Endodermal cell (in vitro differentiated cells): ENCODE data around the gene RIOK3. TPM values are rescaled to one million over a fixed set of nuclear protein-coding genes. Genes with fewer than 3 reads are reported as not detected.

ENCODE experiments used
- DNase-seq: peaks from one replicate; pipeline ENCODE4 v3.0.0-alpha.2; 2017
- H3K27ac ChIP-seq: 2 replicates; pipeline ENCODE4 v1.5.1; 2013; ENCODE audit warnings: mild to moderate bottlenecking, low read depth, low read length, moderate library complexity
- H3K27me3 ChIP-seq: 2 replicates; pipeline ENCODE4 v1.6.1; 2013; ENCODE audit warnings: mild to moderate bottlenecking, low read length, moderate library complexity; ENCODE audit not compliant: insufficient read depth, control insufficient read depth, poor library complexity, severe bottlenecking
- H3K36me3 ChIP-seq: 2 replicates; pipeline ENCODE4 v1.7.0; 2013; ENCODE audit warnings: mild to moderate bottlenecking, low read length, moderate library complexity; ENCODE audit not compliant: control insufficient read depth, insufficient read depth
- H3K4me1 ChIP-seq: one replicate; pipeline ENCODE4 v1.7.0; 2013; ENCODE audit warnings: low read length; ENCODE audit not compliant: control insufficient read depth, insufficient read depth
- H3K4me3 ChIP-seq: 2 replicates; pipeline ENCODE4 v1.5.1; 2013; ENCODE audit warnings: mild to moderate bottlenecking, low read length, moderate library complexity
- H3K9ac ChIP-seq: 2 replicates; pipeline ENCODE4 v1.6.1; 2013; ENCODE audit warnings: mild to moderate bottlenecking, low read length, moderate library complexity; ENCODE audit not compliant: poor library complexity, severe bottlenecking; ENCODE audit errors: extremely low read depth
- H3K9me3 ChIP-seq: 2 replicates; pipeline ENCODE4 v1.6.1; 2013; ENCODE audit warnings: mild to moderate bottlenecking, low read length, moderate library complexity; ENCODE audit not compliant: control insufficient read depth
- H3K27ac Mint-ChIP-seq: 2 replicates; pipeline ENCODE4 v1.8.0; 2020; ENCODE audit warnings: mixed read lengths
- H3K27me3 Mint-ChIP-seq: 2 replicates; pipeline ENCODE4 v1.8.0; 2021; ENCODE audit warnings: mild to moderate bottlenecking, mixed read lengths; ENCODE audit not compliant: insufficient read depth
- H3K36me3 Mint-ChIP-seq: 2 replicates; pipeline ENCODE4 v1.8.0; 2020; ENCODE audit warnings: low read depth, mixed read lengths
- H3K4me1 Mint-ChIP-seq: 2 replicates; pipeline ENCODE4 v1.8.0; 2020; ENCODE audit warnings: mixed read lengths
- H3K4me3 Mint-ChIP-seq: 2 replicates; pipeline ENCODE4 v1.8.0; 2020; ENCODE audit warnings: mild to moderate bottlenecking, moderate library complexity, mixed read lengths
- H3K9me3 Mint-ChIP-seq: 2 replicates; pipeline ENCODE4 v1.8.0; 2020; ENCODE audit warnings: mild to moderate bottlenecking, mixed read lengths
- WGBS, 2 experiments: methylation state at CpG; one replicate each; pipeline versions ENCODE4 v1.1.5 to v1.1.7; 2013; ENCODE audit warnings: missing lambda C conversion rate in 2 of 2, mixed read lengths in 1 of 2; ENCODE audit not compliant: insufficient coverage in 1 of 2, insufficient read length in 1 of 2; 5-methylcytosine and 5-hydroxymethylcytosine counted together
- total RNA-seq, 2 donors: library from RNA; stranded (reverse); fragmentation: NEBNext Ultra II Directional in 1 of 2; extraction: Animal tissue kit (Norgen Biotek cat#: 25700) in 1 of 2; gene quantifications; 2 replicates in 1 of 2; 3 replicates in 1 of 2; pipeline ENCODE4 v1.2.1, GENCODE V29; 2021
- TF ChIP-seq, protein P1 (sequence below): fragments of 200-600 bp; sonication (generic); conservative IDR thresholded peaks from 2 replicates; pipeline ENCODE4 v1.5.0; 2021; ENCODE audit warnings: antibody characterized with exemption, mild to moderate bottlenecking

RIOK3 gene
- total RNA-seq, 2 donors from 2014 or later: 31.2 to 45.0 TPM

DNA sequence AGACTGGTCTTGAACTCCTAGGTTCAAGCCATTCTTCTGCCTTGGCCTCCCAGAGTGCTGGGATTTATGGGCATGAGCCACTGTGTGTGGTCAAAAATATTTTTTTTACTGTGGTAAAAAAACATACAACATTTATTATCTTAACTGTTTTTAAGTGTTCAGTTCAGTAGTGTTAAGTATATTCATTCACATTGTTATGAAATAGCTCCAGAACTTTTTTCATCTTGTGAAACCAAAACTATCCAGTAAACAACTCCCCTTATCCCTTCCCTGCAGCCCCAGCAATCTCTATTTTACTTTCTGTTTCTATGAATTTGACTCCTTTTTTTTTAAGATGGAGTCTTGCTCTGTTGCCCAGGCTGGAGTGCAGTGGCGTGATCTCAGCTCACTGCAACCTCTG, 59.6 kb downstream of the RIOK3 start:
- peaks cover 43% of the 10 kb centered on the region for H3K36me3 ChIP-seq
- H3K27me3 ChIP-seq: no peaks in the 10 kb centered on the region
- no peak overlapping the region for H3K4me3 Mint-ChIP-seq
- H3K4me1 Mint-ChIP-seq: peaks cover 10% of the 10 kb centered on the region
- TF ChIP-seq, protein P1, sequence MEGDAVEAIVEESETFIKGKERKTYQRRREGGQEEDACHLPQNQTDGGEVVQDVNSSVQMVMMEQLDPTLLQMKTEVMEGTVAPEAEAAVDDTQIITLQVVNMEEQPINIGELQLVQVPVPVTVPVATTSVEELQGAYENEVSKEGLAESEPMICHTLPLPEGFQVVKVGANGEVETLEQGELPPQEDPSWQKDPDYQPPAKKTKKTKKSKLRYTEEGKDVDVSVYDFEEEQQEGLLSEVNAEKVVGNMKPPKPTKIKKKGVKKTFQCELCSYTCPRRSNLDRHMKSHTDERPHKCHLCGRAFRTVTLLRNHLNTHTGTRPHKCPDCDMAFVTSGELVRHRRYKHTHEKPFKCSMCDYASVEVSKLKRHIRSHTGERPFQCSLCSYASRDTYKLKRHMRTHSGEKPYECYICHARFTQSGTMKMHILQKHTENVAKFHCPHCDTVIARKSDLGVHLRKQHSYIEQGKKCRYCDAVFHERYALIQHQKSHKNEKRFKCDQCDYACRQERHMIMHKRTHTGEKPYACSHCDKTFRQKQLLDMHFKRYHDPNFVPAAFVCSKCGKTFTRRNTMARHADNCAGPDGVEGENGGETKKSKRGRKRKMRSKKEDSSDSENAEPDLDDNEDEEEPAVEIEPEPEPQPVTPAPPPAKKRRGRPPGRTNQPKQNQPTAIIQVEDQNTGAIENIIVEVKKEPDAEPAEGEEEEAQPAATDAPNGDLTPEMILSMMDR: no peak
- WGBS, 2 experiments: 100% methylated on average over 1 of the region's 1 CpG; no CpG with 5 or more reads in 1 of the 2 experiments
- H3K9ac ChIP-seq: no peak overlapping the region
- no peak for DNase-seq
- H3K27me3 Mint-ChIP-seq: no peaks in the 10 kb centered on the region
- H3K27ac Mint-ChIP-seq: no peak overlapping the region
- H3K4me1 ChIP-seq: no peaks in the 10 kb centered on the region
- peaks cover 47% of the 10 kb centered on the region for H3K36me3 Mint-ChIP-seq
- H3K27ac ChIP-seq: no peak overlapping the region
- H3K9me3 Mint-ChIP-seq: peaks cover 2% of the 10 kb centered on the region
- no peak overlapping the region for H3K4me3 ChIP-seq
- H3K9me3 ChIP-seq: peaks cover 4% of the 10 kb centered on the region

DNA sequence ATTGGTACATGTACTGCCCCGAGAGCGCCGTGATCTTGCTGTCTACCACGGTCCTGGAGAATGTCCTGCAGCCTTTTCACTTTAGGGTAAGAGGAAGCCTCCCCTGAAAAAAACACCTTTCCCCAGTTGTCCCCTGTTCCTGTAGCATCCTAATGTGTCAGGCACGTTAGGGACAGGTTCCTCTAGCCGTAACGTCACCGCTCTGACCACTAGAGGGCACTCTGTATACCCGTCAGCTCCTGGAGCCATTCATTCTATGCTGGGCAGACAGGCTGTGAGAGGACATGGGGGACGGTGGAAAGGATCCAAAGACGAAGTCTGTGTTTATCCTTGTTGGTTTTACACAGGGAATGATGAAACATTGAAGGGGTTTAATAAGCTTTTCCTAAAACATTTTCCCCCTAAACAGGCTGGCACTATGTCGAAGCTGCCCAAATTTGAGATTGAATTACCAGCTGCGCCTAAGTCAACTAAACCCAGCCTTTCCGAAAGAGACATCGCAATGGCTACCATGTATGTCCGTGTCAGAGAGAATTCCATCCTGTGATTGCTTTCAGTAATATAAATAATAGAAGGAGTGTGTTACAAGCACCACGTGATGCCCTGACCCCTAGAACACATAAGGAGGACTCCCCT, 62.9 kb downstream of the RIOK3 start:
- TF ChIP-seq, protein P1: peak; percentile 96
- H3K9me3 Mint-ChIP-seq: no peaks in the 10 kb centered on the region
- Histone ChIP-seq H3K9ac (no peak overlapping the region), H3K36me3 (peaks cover 54% of the 10 kb centered on the region), H3K4me3 (no peak overlapping the region), H3K4me1 (no peaks in the 10 kb centered on the region), H3K27me3 (no peaks in the 10 kb centered on the region), H3K27ac (no peak overlapping the region), H3K9me3 (no peaks in the 10 kb centered on the region)
- no peaks in the 10 kb centered on the region for H3K27me3 Mint-ChIP-seq
- H3K4me1 Mint-ChIP-seq: no peaks in the 10 kb centered on the region
- H3K27ac Mint-ChIP-seq: no peak overlapping the region
- H3K4me3 Mint-ChIP-seq: no peak overlapping the region
- peak; percentile 93 for DNase-seq
- H3K36me3 Mint-ChIP-seq: peaks cover 59% of the 10 kb centered on the region
- 54 to 59% methylated on average over 14 to 17 of the region's 17 CpGs for WGBS, 2 experiments

DNA sequence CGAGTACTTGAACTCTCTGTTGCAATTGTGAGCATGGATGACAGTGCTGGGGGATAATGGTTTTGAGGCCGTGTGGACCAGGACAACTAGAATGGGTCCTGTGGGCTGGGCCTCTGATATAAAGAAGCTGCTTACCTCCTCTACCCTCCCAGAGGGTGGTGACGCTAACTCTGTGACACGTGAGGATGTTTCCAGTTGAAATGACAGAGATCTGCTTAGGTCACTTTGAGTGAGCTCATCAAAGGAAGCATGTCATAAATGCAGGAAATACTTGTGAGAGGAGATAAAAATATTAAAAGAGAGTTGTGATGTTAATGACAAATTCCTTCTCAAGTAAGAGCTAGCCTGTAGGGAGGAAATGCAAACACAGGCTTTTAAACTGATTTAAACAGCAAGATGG, 66.6 kb downstream of the RIOK3 start:
- no peaks in the 10 kb centered on the region for H3K27me3 ChIP-seq
- H3K4me1 ChIP-seq: no peaks in the 10 kb centered on the region
- peaks cover 72% of the 10 kb centered on the region for H3K36me3 ChIP-seq
- H3K4me1 Mint-ChIP-seq: no peaks in the 10 kb centered on the region
- no peak overlapping the region for H3K4me3 ChIP-seq
- no peak overlapping the region for H3K27ac ChIP-seq
- 87 to 100% methylated on average over 2 to 4 of the region's 4 CpGs for WGBS, 2 experiments
- H3K4me3 Mint-ChIP-seq: no peak overlapping the region
- H3K27ac Mint-ChIP-seq: no peak overlapping the region
- TF ChIP-seq, protein P1: no peak
- H3K27me3 Mint-ChIP-seq: no peaks in the 10 kb centered on the region
- peaks cover 72% of the 10 kb centered on the region for H3K36me3 Mint-ChIP-seq
- no peaks in the 10 kb centered on the region for H3K9me3 Mint-ChIP-seq
- no peaks in the 10 kb centered on the region for H3K9me3 ChIP-seq
- DNase-seq: no peak
- no peak overlapping the region for H3K9ac ChIP-seq
